Measurements from ENCODE around the gene TECTA. TPM values are rescaled to one million over a fixed set of nuclear protein-coding genes. Genes with fewer than 3 reads are reported as not detected.

Gene TECTA
- total and polyA plus RNA-seq, 11 donors: 0.42 to 1.3 (median 0.95) TPM

GRCh38 chr11:121154486-121155314 lies 53.7 kb downstream of the TECTA start:
- intact Hi-C loops (cut with DNase I): no loop called here

GRCh38 chr11:121157756-121158155 lies 56.7 kb downstream of the TECTA start:
- Histone ChIP-seq H3K27ac (no peak overlapping the region), H3K4me1 (no peaks in the 10 kb centered on the region), H3K27me3 (no peaks in the 10 kb centered on the region), H3K9me3 (no peaks in the 10 kb centered on the region), H3K4me3 (no peak overlapping the region), H3K36me3 (no peaks in the 10 kb centered on the region)
- no peak for ATAC-seq
- no peak for DNase-seq
- 75 to 87% (median 80%) methylated on average over 36 of the region's 36 CpGs for WGBS, 4 donors
- intact Hi-C loops (cut with DNase I): no loop called here
- TF ChIP-seq POLR2A (IDR thresholded peaks at IDR 0.05): no peak
- no peak for TF ChIP-seq CTCF (IDR thresholded peaks at IDR 0.05)

More at GRCh38 chr11:121154486-121155314, 53.7 kb downstream of the TECTA start:
- Histone ChIP-seq H3K4me3 (no peak overlapping the region), H3K36me3 (no peaks in the 10 kb centered on the region), H3K27me3 (no peaks in the 10 kb centered on the region), H3K27ac (no peak overlapping the region), H3K9me3 (no peaks in the 10 kb centered on the region), H3K4me1 (no peaks in the 10 kb centered on the region)
- no peak for TF ChIP-seq CTCF (IDR thresholded peaks at IDR 0.05)
- TF ChIP-seq POLR2A (IDR thresholded peaks at IDR 0.05): no peak
- ATAC-seq: no peak
- WGBS, 4 donors: 83 to 86% (median 84%) methylated on average over 13 of the region's 13 CpGs
- no peak for DNase-seq

DNA sequence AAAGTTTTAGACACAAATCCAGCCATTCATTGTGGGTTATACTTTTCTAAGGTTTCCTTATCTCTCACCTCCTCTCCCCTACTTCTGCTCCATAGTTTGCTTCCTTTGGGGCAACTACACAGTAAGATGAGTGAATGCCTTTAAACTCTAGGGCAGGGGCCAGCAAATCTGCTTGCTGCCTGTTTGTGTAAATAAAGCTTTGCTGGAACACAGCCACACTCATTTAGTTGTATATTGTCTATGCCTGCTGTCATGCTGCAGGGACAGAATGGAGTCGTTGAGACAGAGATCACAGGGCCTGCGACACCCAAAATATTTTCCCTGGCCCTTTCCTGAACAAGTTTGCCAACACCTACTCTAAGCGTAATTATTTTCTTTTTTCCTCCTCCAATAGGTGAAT lies 58.7 kb downstream of the TECTA start:
- Histone ChIP-seq H3K9me3 (no peaks in the 10 kb centered on the region), H3K36me3 (no peaks in the 10 kb centered on the region), H3K4me1 (no peaks in the 10 kb centered on the region), H3K27me3 (no peaks in the 10 kb centered on the region), H3K4me3 (no peak overlapping the region), H3K27ac (no peak overlapping the region)
- intact Hi-C loops (cut with DNase I): no loop called here
- ATAC-seq (no peak), DNase-seq (no peak)
- 83 to 90% (median 90%) methylated on average over 3 of the region's 3 CpGs for WGBS, 4 donors
- no peak for TF ChIP-seq POLR2A (IDR thresholded peaks at IDR 0.05)
- TF ChIP-seq CTCF (IDR thresholded peaks at IDR 0.05): no peak

- WGBS, 4 donors: 68 to 90% (median 84%) methylated on average over 5 of the region's 5 CpGs
- Histone ChIP-seq H3K4me1 (no peaks in the 10 kb centered on the region), H3K36me3 (no peaks in the 10 kb centered on the region), H3K9me3 (no peaks in the 10 kb centered on the region), H3K27ac (no peak overlapping the region), H3K4me3 (no peak overlapping the region), H3K27me3 (no peaks in the 10 kb centered on the region)
- no peak for TF ChIP-seq CTCF (IDR thresholded peaks at IDR 0.05)
- intact Hi-C loops (cut with DNase I): no loop called here
- no peak for ATAC-seq
- DNase-seq: no peak
Measured at GRCh38 chr11:121161349-121161917, 60.4 kb downstream of the TECTA start.

Measured in heart left ventricle (tissue), 16 donors.